HG03354 (cell line): Measurements from ENCODE around the gene DNAH8.
"Not testable (repeated sequence)": the region's sequence is repeated elsewhere in the genome, so short reads cannot be mapped to it uniquely, and the experiment has no call there.

Experiments used
- ATAC-seq: cut with Tn5 transposase; IDR thresholded peaks from one replicate; pipeline ENCODE4 v1.9.1; 2021; ENCODE audit warnings: mild to moderate bottlenecking; ENCODE audit not compliant: unreplicated experiment, poor library complexity, severe bottlenecking

Gene DNAH8

GRCh38 chr6:38789256-38789655, 74.1 kb downstream of the DNAH8 start:
- ATAC-seq, result no peak

- ATAC-seq, result no peak
Observed at GRCh38 chr6:38792356-38792755, 77.2 kb downstream of the DNAH8 start.

GRCh38 chr6:38794682-38795081, 79.6 kb downstream of the DNAH8 start:
- ATAC-seq, result no peak

GRCh38 chr6:38796006-38796405, 80.9 kb downstream of the DNAH8 start:
- no peak for ATAC-seq

GRCh38 chr6:38796437-38796836, 81.3 kb downstream of the DNAH8 start:
- not testable (repeated sequence) for ATAC-seq

- no peak for ATAC-seq
Observed at GRCh38 chr6:38796850-38797249, 81.7 kb downstream of the DNAH8 start.

GRCh38 chr6:38797391-38797790, 82.3 kb downstream of the DNAH8 start:
- no peak for ATAC-seq

- ATAC-seq, result no peak
Observed at GRCh38 chr6:38799529-38800184, 84.5 kb downstream of the DNAH8 start.

GRCh38 chr6:38801305-38801704, 86.2 kb downstream of the DNAH8 start:
- ATAC-seq, result no peak

- ATAC-seq, result no peak
Observed at GRCh38 chr6:38802497-38802896, 87.4 kb downstream of the DNAH8 start.

- no peak for ATAC-seq
Observed at GRCh38 chr6:38803129-38803528, 88.0 kb downstream of the DNAH8 start.

GRCh38 chr6:38804358-38804757, 89.2 kb downstream of the DNAH8 start:
- no peak for ATAC-seq

- no peak for ATAC-seq
Observed at GRCh38 chr6:38805127-38805655, 90.1 kb downstream of the DNAH8 start.

GRCh38 chr6:38805692-38806091, 90.6 kb downstream of the DNAH8 start:
- ATAC-seq, result no peak

- peak; percentile 45 for ATAC-seq
Observed at GRCh38 chr6:38806271-38806670, 91.2 kb downstream of the DNAH8 start.

- no peak for ATAC-seq
Observed at GRCh38 chr6:38806833-38807232, 91.7 kb downstream of the DNAH8 start.

- no peak for ATAC-seq
Observed at GRCh38 chr6:38808039-38808438, 92.9 kb downstream of the DNAH8 start.

GRCh38 chr6:38813041-38813823, 98.1 kb downstream of the DNAH8 start:
- no peak for ATAC-seq

GRCh38 chr6:38814761-38815160, 99.7 kb downstream of the DNAH8 start:
- ATAC-seq, result no peak

GRCh38 chr6:38815250-38815649, 100.1 kb downstream of the DNAH8 start:
- no peak for ATAC-seq

- ATAC-seq, result no peak
Observed at GRCh38 chr6:38818691-38819090, 103.6 kb downstream of the DNAH8 start.
